SHP77 treated with DMSO at 0.1 percent for 48 hours (cell line): Measurements from ENCODE around the gene ACOXL.

Source experiments
- DNase-seq: peaks from one replicate; lab custom pipeline; 2025; lab: John Stamatoyannopoulos, UW

Gene ACOXL

GRCh38 chr2:111116843-111117597 lies 384.6 kb downstream of the ACOXL start:
- DNase-seq = peak; percentile 55

GRCh38 chr2:111117598-111118480 lies 385.5 kb downstream of the ACOXL start:
- DNase-seq = no peak

- no peak for DNase-seq
These were observed 386.2 kb downstream of the ACOXL start for GRCh38 chr2:111118481-111118980.

- no peak for DNase-seq
These were observed 386.8 kb downstream of the ACOXL start for GRCh38 chr2:111118981-111119821.

GRCh38 chr2:111119822-111120252 lies 387.5 kb downstream of the ACOXL start:
- no peak for DNase-seq

GRCh38 chr2:111120253-111121027 lies 388.1 kb downstream of the ACOXL start, which contains the start of gene BCL2L11:
BCL2L11 (plus strand) TSS chr2:111120914; CDS start chr2:111123746, 2,832 bp downstream.
- DNase-seq = peak; percentile 82

- DNase-seq = no peak
These were observed 388.9 kb downstream of the ACOXL start for GRCh38 chr2:111121028-111121827.

GRCh38 chr2:111121828-111122630 lies 389.7 kb downstream of the ACOXL start:
- DNase-seq = peak; percentile 76

- peak; percentile 29 for DNase-seq
These were observed 390.5 kb downstream of the ACOXL start for GRCh38 chr2:111122631-111123421.

- no peak for DNase-seq
These were observed 391.4 kb downstream of the ACOXL start for GRCh38 chr2:111123751-111124150.

GRCh38 chr2:111126581-111126980 lies 394.2 kb downstream of the ACOXL start:
- DNase-seq = no peak

- DNase-seq = no peak
These were observed 395.0 kb downstream of the ACOXL start for GRCh38 chr2:111127351-111127750.

GRCh38 chr2:111128096-111128495 lies 395.7 kb downstream of the ACOXL start:
- DNase-seq = no peak

- DNase-seq = no peak
These were observed 401.2 kb downstream of the ACOXL start for GRCh38 chr2:111133603-111134002.

- DNase-seq = no peak
These were observed 401.7 kb downstream of the ACOXL start for GRCh38 chr2:111134055-111134454.

- no peak for DNase-seq
These were observed 403.0 kb downstream of the ACOXL start for GRCh38 chr2:111135237-111135909.

- no peak for DNase-seq
These were observed 403.5 kb downstream of the ACOXL start for GRCh38 chr2:111135910-111136297.

- DNase-seq = no peak
These were observed 406.5 kb downstream of the ACOXL start for GRCh38 chr2:111138839-111139238.
